AG04450 (cell line): Measurements from ENCODE around the gene FBXO17. TPM values are rescaled to one million over a fixed set of nuclear protein-coding genes. Genes with fewer than 3 reads are reported as not detected.

ENCODE experiments used
- CTCF ChIA-PET: fragments of 300-600, 350-600 bp; formaldehyde crosslinking; extraction: SDS; loops from one replicate; lab custom pipeline; 2022; ENCODE audit warnings: antibody characterized with exemption, inconsistent platforms; lab: Charles Lee
- POLR2A ChIA-PET: fragments of 350-600 bp; formaldehyde crosslinking; extraction: SDS; loops from one replicate; lab custom pipeline; 2021; ENCODE audit warnings: antibody characterized with exemption, inconsistent platforms; lab: Yijun Ruan, JAX
- DNase-seq: peaks from one replicate; pipeline ENCODE4 v3.0.0-alpha.2; 2011; ENCODE audit warnings: low read depth, low spot score
- H3K27ac ChIP-seq: one replicate; pipeline ENCODE4 v1.5.1; 2012; ENCODE audit warnings: low read depth, low read length, control low read depth
- H3K27me3 ChIP-seq: one replicate; pipeline ENCODE4 v1.6.0; 2012; ENCODE audit warnings: low read length; ENCODE audit not compliant: control insufficient read depth, insufficient read depth
- H3K4me3 ChIP-seq: 2 replicates; pipeline ENCODE4 v1.5.1; 2011; ENCODE audit warnings: mild to moderate bottlenecking, low read depth, low read length, control low read depth
- H3K9me3 ChIP-seq: 2 replicates; pipeline ENCODE4 v1.5.1; 2012; ENCODE audit warnings: low read length; ENCODE audit not compliant: control insufficient read depth, insufficient read depth
- polyA plus RNA-seq: library from polyadenylated mRNA; depleted of rRNA; stranded (reverse); fragments of >200 nt; gene quantifications from 2 replicates; pipeline ENCODE4 v1.2.3, GENCODE V29; 2011; rRNA removed
- TF ChIP-seq, protein P1 (sequence below): IDR thresholded peaks from 2 replicates; pipeline ENCODE4 v1.5.1; 2011; ENCODE audit warnings: low read depth, low read length, control low read depth, inconsistent platforms

FBXO17 gene
- polyA plus RNA-seq, 1 experiment: 10.8 TPM

DNA sequence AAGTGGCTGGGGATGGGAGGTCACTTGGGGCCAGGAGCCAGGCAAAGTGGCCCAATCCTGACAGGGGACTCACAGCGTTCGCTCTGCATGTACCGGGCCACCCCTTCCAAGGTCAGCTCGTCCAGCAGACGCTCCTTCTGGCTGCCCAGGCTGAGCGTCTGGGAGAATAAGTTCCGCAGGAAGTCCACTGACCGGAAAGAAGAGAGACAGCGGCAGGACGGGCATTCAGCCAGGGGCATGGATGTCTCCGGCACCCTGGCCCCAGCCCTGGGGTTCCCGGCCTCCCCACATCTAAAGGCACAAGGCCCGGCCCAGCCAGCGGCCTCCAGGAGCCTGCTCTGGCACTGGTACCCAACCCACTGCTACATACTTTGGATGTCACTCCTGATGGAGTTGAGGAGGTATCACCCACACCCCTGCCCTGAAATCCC lies 82.2 kb downstream of the FBXO17 start:
- CTCF ChIA-PET: interaction anchor here (0.6 kb wide), 1 partner anchor 311 kb away, joined by 3 read pairs; no protein-coding TSS in a partner anchor
- DNase-seq: no peak

DNA sequence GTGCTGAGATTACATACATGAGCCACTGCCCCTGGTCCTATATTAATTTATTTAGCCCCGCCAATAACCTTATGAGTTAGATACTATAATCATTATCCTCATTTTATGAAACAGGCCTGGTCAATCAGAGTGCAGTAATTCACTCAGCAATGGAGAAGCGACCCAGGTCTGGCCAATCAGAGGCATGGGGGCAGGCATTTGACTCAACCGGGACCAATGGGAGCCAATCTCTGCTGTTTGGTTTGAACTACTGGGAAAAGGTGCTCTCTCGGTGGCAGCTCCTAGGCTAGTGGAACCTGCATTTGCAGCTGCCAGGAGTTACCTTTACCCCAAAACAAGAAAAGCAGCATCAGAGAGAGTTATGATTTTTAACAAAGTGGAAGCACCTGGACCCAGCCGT lies 82.7 kb downstream of the FBXO17 start:
- H3K27ac ChIP-seq: no peak overlapping the region
- ChIA-PET POLR2A (no interaction called here), CTCF (no interaction called here)
- H3K27me3 ChIP-seq: no peaks in the 10 kb centered on the region
- H3K4me3 ChIP-seq: no peak overlapping the region
- DNase-seq: no peak
- TF ChIP-seq, protein P1, sequence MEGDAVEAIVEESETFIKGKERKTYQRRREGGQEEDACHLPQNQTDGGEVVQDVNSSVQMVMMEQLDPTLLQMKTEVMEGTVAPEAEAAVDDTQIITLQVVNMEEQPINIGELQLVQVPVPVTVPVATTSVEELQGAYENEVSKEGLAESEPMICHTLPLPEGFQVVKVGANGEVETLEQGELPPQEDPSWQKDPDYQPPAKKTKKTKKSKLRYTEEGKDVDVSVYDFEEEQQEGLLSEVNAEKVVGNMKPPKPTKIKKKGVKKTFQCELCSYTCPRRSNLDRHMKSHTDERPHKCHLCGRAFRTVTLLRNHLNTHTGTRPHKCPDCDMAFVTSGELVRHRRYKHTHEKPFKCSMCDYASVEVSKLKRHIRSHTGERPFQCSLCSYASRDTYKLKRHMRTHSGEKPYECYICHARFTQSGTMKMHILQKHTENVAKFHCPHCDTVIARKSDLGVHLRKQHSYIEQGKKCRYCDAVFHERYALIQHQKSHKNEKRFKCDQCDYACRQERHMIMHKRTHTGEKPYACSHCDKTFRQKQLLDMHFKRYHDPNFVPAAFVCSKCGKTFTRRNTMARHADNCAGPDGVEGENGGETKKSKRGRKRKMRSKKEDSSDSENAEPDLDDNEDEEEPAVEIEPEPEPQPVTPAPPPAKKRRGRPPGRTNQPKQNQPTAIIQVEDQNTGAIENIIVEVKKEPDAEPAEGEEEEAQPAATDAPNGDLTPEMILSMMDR: no peak
- no peaks in the 10 kb centered on the region for H3K9me3 ChIP-seq

More for the DNA sequence above, 82.2 kb downstream of the FBXO17 start:
- Histone ChIP-seq H3K27ac (no peak overlapping the region), H3K4me3 (no peak overlapping the region), H3K9me3 (no peaks in the 10 kb centered on the region), H3K27me3 (no peaks in the 10 kb centered on the region)
- POLR2A ChIA-PET: no interaction called here
- TF ChIP-seq, protein P1: no peak

DNA sequence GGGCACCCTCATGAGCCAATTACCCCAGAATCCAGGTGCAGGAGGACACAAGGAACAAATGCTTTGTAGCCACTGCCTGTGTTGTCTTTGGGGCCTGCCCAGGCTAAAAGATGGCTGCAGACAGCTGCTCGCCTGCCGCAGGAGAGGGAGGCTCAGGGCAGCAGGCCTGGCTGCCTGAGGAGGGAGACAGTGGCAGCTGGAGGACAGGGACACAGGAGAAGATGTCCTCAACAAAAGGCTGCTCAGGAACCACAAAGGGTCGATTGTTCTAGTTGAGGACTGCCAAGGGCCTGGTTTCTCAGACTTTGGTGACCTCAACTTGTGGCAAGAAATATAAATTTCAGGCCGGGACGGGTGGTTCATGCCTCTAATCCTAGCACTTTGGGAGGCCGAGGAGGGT lies 83.8 kb downstream of the FBXO17 start:
- H3K27me3 ChIP-seq: no peaks in the 10 kb centered on the region
- POLR2A ChIA-PET: interaction anchor here (0.7 kb wide), 1 partner anchor 20 kb away, joined by 5 read pairs; the partner anchor contains the start of gene CCER2
- no peak overlapping the region for H3K4me3 ChIP-seq
- DNase-seq: no peak
- CTCF ChIA-PET: interaction anchor here (0.7 kb wide), 1 partner anchor 167 kb away, joined by 3 read pairs; no protein-coding TSS in a partner anchor
- TF ChIP-seq, protein P1: no peak
- no peak overlapping the region for H3K27ac ChIP-seq
- no peaks in the 10 kb centered on the region for H3K9me3 ChIP-seq

Other genes starting within 250 kb of the FBXO17 start
- 0.66 and 0.69 TPM in 2 replicates for gene CAPN12, start 231.3 kb downstream of the FBXO17 start, polyA plus RNA-seq
- gene LGALS7, start 202.2 kb downstream of the FBXO17 start, polyA plus RNA-seq: not detected in 2 replicates
- not detected in 2 replicates for gene LGALS7B, start 186.5 kb downstream of the FBXO17 start, polyA plus RNA-seq
- 0.07 TPM in 1 of 2 replicates, not detected in the other for gene LGALS4, start 162.8 kb downstream of the FBXO17 start, polyA plus RNA-seq
- gene ECH1, start 143.9 kb downstream of the FBXO17 start, polyA plus RNA-seq: 86.5 and 109 TPM in 2 replicates
- 281 and 316 TPM in 2 replicates for gene HNRNPL, start 125.8 kb downstream of the FBXO17 start, polyA plus RNA-seq
- 1.6 TPM in 2 replicates for gene RINL, start 97.5 kb downstream of the FBXO17 start, polyA plus RNA-seq
- 45.5 and 61.3 TPM in 2 replicates for gene SIRT2, start 76.1 kb downstream of the FBXO17 start, polyA plus RNA-seq
- gene NFKBIB, start 75.8 kb downstream of the FBXO17 start, polyA plus RNA-seq: 9.9 and 14.1 TPM in 2 replicates
- gene CCER2, start 63.6 kb downstream of the FBXO17 start, polyA plus RNA-seq: 0.09 TPM in 1 of 2 replicates, not detected in the other
- 10.1 and 16.2 TPM in 2 replicates for gene SARS2, start 45.0 kb downstream of the FBXO17 start, polyA plus RNA-seq
- gene MRPS12, start 44.8 kb downstream of the FBXO17 start, polyA plus RNA-seq: 19.7 and 28.3 TPM in 2 replicates
- 2.0 and 2.4 TPM in 2 replicates for gene FBXO27, start 56.8 kb upstream of the FBXO17 start, polyA plus RNA-seq
- not detected in 2 replicates for gene ACP7, start 108.6 kb upstream of the FBXO17 start, polyA plus RNA-seq
- 10.4 and 12.4 TPM in 2 replicates for gene PAK4, start 150.0 kb upstream of the FBXO17 start, polyA plus RNA-seq
- not detected in 2 replicates for gene NCCRP1, start 221.2 kb upstream of the FBXO17 start, polyA plus RNA-seq
- gene SYCN, start 228.5 kb upstream of the FBXO17 start, polyA plus RNA-seq: not detected in 2 replicates